Measurements from ENCODE around the gene CACNA2D1. TPM values are rescaled to one million over a fixed set of nuclear protein-coding genes. Genes with fewer than 3 reads are reported as not detected.

Gene CACNA2D1
- total and polyA plus RNA-seq, 9 of the 15 experiments (the other 6 are each of a cell fraction or from before 2014, with no cell fraction given): 0.49 TPM; not detected in 8

DNA sequence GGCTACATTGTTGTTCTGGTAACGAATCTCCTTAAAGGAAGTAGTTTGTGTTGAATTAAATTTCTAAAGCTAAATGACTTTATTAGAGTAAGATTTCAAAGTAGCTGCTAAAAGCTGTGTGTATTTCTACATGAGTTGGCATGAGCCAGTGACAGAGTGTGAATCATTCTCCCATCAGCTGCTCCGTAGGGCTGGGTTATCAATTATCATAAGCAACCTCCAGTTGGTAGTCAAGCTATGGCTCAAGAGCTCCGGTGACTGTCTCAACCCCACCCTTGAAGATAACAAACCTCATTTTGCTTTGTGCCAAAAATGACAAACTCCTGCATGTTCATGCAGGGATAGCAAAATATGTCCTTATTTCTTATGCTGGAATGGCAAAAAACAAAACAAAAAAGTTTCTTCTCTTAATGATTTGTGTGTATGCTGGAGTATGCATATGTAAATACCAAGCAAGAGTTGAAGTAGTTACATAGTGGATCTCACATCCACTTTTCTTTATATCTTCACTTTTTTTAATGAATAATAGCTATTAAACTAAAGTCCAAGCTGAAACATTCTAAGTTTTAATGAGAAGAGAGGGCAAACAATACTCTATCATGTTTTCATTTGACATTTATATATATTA lies 249.4 kb downstream of the CACNA2D1 start:
- no peaks in the 10 kb centered on the region for H4K20me1 ChIP-seq (replicated peaks; ENCODE audit: control insufficient read depth, insufficient read depth, low read length)
- ATAC-seq: no peak
- H3K9ac ChIP-seq (ENCODE audit: insufficient read depth in 1 of 2, low read depth in 2 of 2, low read length in 2 of 2): no peak overlapping the region
- no peaks in the 10 kb centered on the region for H3K9me1 ChIP-seq (ENCODE audit: control insufficient read depth, insufficient read depth, low read length)
- H3K27ac ChIP-seq (ENCODE audit: extremely low read depth, low read depth, low read length): no peak overlapping the region
- no peak overlapping the region for H3K4me3 ChIP-seq
- CTCF ChIA-PET (ENCODE audit: low intra/inter-chr PET ratio): no interaction called here
- no TSS peak for BruUV-seq (replicated peaks)
- H3K9me3 ChIP-seq (replicated peaks; ENCODE audit: control insufficient read depth, insufficient read depth, low read depth, low read length): no peaks in the 10 kb centered on the region
- DNase-seq (ENCODE audit: extremely low read depth in 1 of 4, low spot score in 3 of 4): no peak
- FAIRE-seq: no peak
- no peaks in the 10 kb centered on the region for H3K79me2 ChIP-seq (ENCODE audit: control insufficient read depth, insufficient read depth, low read length)
- in situ Hi-C loops (cut with MboI): no loop called here
- 0% methylated on average over 3 of the region's 3 CpGs for WGBS (ENCODE audit: insufficient coverage, low coverage, missing lambda C conversion rate)
- no peak overlapping the region for H3K4me2 ChIP-seq (ENCODE audit: insufficient read depth, low read length)
- no peaks in the 10 kb centered on the region for H3K27me3 ChIP-seq (ENCODE audit: control insufficient read depth in 2 of 2, insufficient read depth in 2 of 2, low read length in 2 of 2)
- H2AFZ ChIP-seq (ENCODE audit: low read depth, low read length): no peak overlapping the region
- intact Hi-C loops (cut with micrococcal nuclease): no loop called here
- TF ChIP-seq ZNF561 (CRISPR knock-in tag; conservative IDR thresholded peaks at IDR 0.05): no peak
- POLR2A ChIA-PET: no interaction called here
- no peaks in the 10 kb centered on the region for H3K36me3 ChIP-seq (ENCODE audit: control insufficient read depth, insufficient read depth, low read length)
- H3K4me1 ChIP-seq (replicated peaks in 1 of 2; ENCODE audit: control insufficient read depth in 2 of 2, insufficient read depth in 2 of 2, low read length in 2 of 2): no peaks in the 10 kb centered on the region

DNA sequence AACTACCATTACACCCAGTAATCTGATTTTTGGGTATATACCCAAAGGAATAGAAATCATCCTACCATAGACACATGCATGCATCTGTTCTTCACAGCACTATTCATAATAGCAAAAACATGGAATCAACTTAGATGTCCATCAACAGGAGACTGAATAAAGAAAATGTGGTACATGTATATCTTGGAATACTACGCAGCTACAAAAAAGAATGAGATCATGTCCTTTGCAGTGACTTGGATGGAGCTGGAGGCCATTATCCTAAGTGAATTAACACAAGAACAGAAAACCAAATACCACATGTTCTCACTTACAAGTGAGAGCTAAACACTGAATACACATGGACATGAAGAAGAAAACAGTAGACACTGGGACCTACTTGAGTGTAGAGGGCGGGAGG lies 254.9 kb downstream of the CACNA2D1 start:
- Histone ChIP-seq H3K4me1 (replicated peaks in 1 of 2; ENCODE audit: control insufficient read depth in 2 of 2, insufficient read depth in 2 of 2, low read length in 2 of 2) (no peaks in the 10 kb centered on the region), H3K9ac (ENCODE audit: insufficient read depth in 1 of 2, low read depth in 2 of 2, low read length in 2 of 2) (no peak overlapping the region), H3K27me3 (ENCODE audit: control insufficient read depth in 2 of 2, insufficient read depth in 2 of 2, low read length in 2 of 2) (no peaks in the 10 kb centered on the region), H3K9me3 (replicated peaks; ENCODE audit: control insufficient read depth, insufficient read depth, low read depth, low read length) (no peaks in the 10 kb centered on the region), H4K20me1 (replicated peaks; ENCODE audit: control insufficient read depth, insufficient read depth, low read length) (no peaks in the 10 kb centered on the region), H3K27ac (ENCODE audit: extremely low read depth, low read depth, low read length) (no peak overlapping the region), H3K79me2 (ENCODE audit: control insufficient read depth, insufficient read depth, low read length) (no peaks in the 10 kb centered on the region), H3K9me1 (ENCODE audit: control insufficient read depth, insufficient read depth, low read length) (no peaks in the 10 kb centered on the region), H3K4me3 (no peak overlapping the region), H3K36me3 (ENCODE audit: control insufficient read depth, insufficient read depth, low read length) (no peaks in the 10 kb centered on the region), H2AFZ (ENCODE audit: low read depth, low read length) (no peak overlapping the region), H3K4me2 (ENCODE audit: insufficient read depth, low read length) (no peak overlapping the region)
- TF ChIP-seq ZNF41 (CRISPR knock-in tag; conservative IDR thresholded peaks at IDR 0.05): no peak
- TF ChIP-seq FUS (optimal IDR thresholded peaks at IDR 0.05; ENCODE audit: low read depth, low read length): no peak
- no peak for TF ChIP-seq ZNF324 (CRISPR knock-in tag; IDR thresholded peaks at IDR 0.05)
- no peak for TF ChIP-seq FOXM1 (IDR thresholded peaks at IDR 0.05; ENCODE audit: low read depth)
- no peak for TF ChIP-seq FOXM1 (CRISPR knock-in tag; IDR thresholded peaks at IDR 0.05; ENCODE audit: low read depth)
- no peak for TF ChIP-seq XRCC4 (IDR thresholded peaks at IDR 0.05; ENCODE audit: extremely low read depth, insufficient read depth, insufficient read length)
- no peak for TF ChIP-seq SMARCC2 (IDR thresholded peaks at IDR 0.05; ENCODE audit: low read depth)
- TF ChIP-seq ZC3H11A (IDR thresholded peaks at IDR 0.05; ENCODE audit: low read depth, low read length): no peak
- no peak for TF ChIP-seq NCOA2 (IDR thresholded peaks at IDR 0.05; ENCODE audit: partially characterized antibody in 2 of 2)
- ChIA-PET CTCF (ENCODE audit: low intra/inter-chr PET ratio) (no interaction called here), POLR2A (no interaction called here)
- DNase-seq (ENCODE audit: extremely low read depth in 1 of 4, low spot score in 3 of 4) (no peak), ATAC-seq (no peak), FAIRE-seq (no peak)
- WGBS (ENCODE audit: insufficient coverage, low coverage, missing lambda C conversion rate): 4% methylated on average over 2 of the region's 2 CpGs
- intact Hi-C loops (cut with micrococcal nuclease): no loop called here
- in situ Hi-C loops (cut with MboI): no loop called here
- BruUV-seq (replicated peaks): no TSS peak

Data from K562 (cell line).